Measurements from ENCODE around the gene FILIP1.

FILIP1 gene

GRCh38 chr6:75491291-75491690 lies 2.3 kb downstream of the FILIP1 start:
- no peak for DNase-seq

GRCh38 chr6:75490706-75491105 lies 2.9 kb downstream of the FILIP1 start:
- no peak for DNase-seq

GRCh38 chr6:75489025-75489424 lies 4.6 kb downstream of the FILIP1 start:
- DNase-seq: no peak

GRCh38 chr6:75488033-75488432 lies 5.6 kb downstream of the FILIP1 start:
- no peak for DNase-seq

GRCh38 chr6:75486850-75487518 lies 6.6 kb downstream of the FILIP1 start:
- DNase-seq: no peak

GRCh38 chr6:75484535-75484934 lies 9.1 kb downstream of the FILIP1 start:
- no peak for DNase-seq

GRCh38 chr6:75483136-75483952 lies 10.3 kb downstream of the FILIP1 start:
- DNase-seq: no peak

- no peak for DNase-seq
Measured at GRCh38 chr6:75481936-75482593, 11.5 kb downstream of the FILIP1 start.

GRCh38 chr6:75481394-75481793 lies 12.2 kb downstream of the FILIP1 start:
- no peak for DNase-seq

- no peak for DNase-seq
Measured at GRCh38 chr6:75480425-75480824, 13.2 kb downstream of the FILIP1 start.

- DNase-seq: no peak
Measured at GRCh38 chr6:75479712-75480111, 13.9 kb downstream of the FILIP1 start.

GRCh38 chr6:75478929-75479328 lies 14.7 kb downstream of the FILIP1 start:
- no peak for DNase-seq

- DNase-seq: no peak
Measured at GRCh38 chr6:75472885-75473284, 20.7 kb downstream of the FILIP1 start.

GRCh38 chr6:75467966-75468365 lies 25.6 kb downstream of the FILIP1 start:
- DNase-seq: no peak

- DNase-seq: no peak
Measured at GRCh38 chr6:75467284-75467683, 26.3 kb downstream of the FILIP1 start.

- no peak for DNase-seq
Measured at GRCh38 chr6:75466636-75467035, 27.0 kb downstream of the FILIP1 start.

GRCh38 chr6:75463908-75464307 lies 29.7 kb downstream of the FILIP1 start:
- DNase-seq: no peak

GRCh38 chr6:75463061-75463460 lies 30.5 kb downstream of the FILIP1 start:
- DNase-seq: no peak

- DNase-seq: no peak
Measured at GRCh38 chr6:75460681-75461080, 32.9 kb downstream of the FILIP1 start.

- DNase-seq: no peak
Measured at GRCh38 chr6:75458895-75459294, 34.7 kb downstream of the FILIP1 start.

GRCh38 chr6:75450903-75451302 lies 42.7 kb downstream of the FILIP1 start:
- DNase-seq: no peak

- DNase-seq: no peak
Measured at GRCh38 chr6:75449630-75450206, 43.9 kb downstream of the FILIP1 start.

GRCh38 chr6:75446241-75446880 lies 47.2 kb downstream of the FILIP1 start:
- no peak for DNase-seq

Measured in activated CD8-positive, alpha-beta memory T cell treated with anti-CD3 and anti-CD28 coated beads, Interleukin-2, amount 50 U/mL, for 48 hours (primary cell).